CD4-positive, alpha-beta T cell treated with Interleukin-15 for 1 hour (primary cell): ENCODE results near the gene F8A3.
"Not testable (repeated sequence)": the region's sequence is repeated elsewhere in the genome, so short reads cannot be mapped to it uniquely, and the experiment has no call there.

ENCODE experiments used
- DNase-seq: peaks from one replicate; pipeline ENCODE4 v3.0.0-alpha.2; 2020

F8A3 gene

DNA sequence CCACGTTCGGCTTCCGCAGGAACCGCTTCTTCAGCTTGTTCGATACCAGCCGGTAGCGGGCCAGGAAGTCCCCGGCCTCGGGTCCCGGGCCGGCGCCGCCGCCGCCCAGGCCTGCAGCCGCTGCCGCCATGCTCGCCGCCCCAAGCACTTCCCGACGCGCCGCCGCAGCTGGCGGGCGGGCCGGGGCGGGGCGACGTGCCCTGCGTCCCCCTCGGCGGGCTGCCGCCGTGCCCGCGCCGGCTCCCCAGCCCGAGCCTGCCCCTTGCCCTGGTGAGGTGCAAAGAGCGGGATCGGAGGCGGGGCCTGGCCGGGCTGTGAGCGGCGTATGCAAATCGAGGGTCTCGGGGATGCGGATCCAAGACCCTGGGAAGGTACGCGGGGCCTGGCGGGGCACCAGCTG is at the start of gene F8A3:
Gene F8A3 (minus strand): TSS at position 150 of the 400 bp plus-strand sequence. CDS start 20 bp downstream, at position 130.
- DNase-seq = not testable (repeated sequence)

DNA sequence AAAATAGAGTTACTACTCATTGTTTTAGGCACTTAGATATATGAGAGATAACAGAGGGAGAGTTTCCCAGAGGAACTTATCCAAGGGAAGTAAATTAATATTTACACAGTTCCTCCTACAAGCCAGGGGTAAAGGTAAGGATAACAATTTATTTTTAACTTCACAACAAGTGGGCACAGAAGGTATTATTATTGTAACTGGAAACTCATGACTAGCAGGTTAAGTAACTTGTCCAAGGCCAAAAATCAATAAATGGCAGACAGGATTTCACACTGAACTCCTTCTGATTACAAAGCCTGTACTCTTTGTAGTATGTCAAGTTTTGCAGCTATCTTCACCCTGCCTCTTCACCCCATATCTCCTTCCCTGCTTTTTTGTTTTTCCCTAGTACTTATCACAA is 46.9 kb upstream of the F8A3 start:
- DNase-seq = no peak

DNA sequence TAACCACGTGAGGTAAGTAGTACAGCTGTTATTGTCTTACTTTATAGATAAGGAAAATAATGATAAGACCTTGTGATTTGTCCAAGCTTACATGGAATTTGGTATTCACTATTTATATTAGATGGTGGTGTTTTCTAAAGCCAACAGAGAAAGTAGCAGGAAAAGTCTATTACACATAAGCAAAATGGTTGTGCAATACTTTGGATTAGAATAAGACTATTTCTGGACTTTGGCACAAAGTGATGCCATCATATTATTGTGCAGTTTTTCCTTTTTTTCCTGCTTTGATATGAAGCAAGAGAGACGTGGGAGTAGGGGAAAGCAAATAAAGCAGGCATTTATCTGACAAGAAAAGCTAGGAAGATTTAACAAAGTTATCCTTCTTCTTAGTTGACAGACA is 36.7 kb upstream of the F8A3 start:
- not testable (repeated sequence) for DNase-seq

DNA sequence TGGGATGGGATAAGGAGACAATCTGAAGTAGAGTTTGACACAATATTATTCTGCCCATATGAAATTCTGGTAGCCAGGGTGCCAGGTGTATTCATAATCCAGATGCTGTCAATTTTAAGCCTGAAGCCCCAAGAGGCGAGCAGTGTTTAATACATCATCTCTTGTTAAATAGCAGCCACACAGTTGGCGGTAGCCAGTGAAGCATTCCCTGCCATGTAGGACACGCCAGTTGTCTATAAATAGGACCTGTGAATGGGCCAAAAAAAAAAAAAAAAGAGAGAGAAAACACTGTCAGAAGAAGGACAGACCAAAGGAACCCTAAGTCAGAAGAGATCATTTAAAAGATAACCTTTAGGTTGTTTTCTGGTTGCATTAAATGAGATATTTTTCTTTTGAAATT is 33.0 kb upstream of the F8A3 start:
- DNase-seq = not testable (repeated sequence)

DNA sequence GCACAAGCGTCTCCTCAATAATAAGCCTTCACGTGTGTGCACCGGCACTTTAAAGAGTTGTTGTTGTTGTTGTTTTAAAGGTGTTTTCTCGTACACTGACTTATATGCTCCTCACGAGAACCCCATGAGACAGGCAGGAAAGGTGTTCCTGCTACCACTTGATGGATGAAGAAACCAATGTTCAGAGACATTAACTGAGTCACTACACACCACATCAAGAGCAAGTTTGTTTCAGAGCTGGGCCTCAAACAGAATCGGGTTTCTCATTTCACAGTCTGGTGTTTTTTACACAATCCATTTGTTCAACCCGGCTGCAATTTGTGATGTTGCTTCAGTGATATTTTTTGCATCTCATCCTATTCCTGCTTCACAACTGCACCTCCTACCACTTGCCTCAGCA is 18.7 kb upstream of the F8A3 start:
- not testable (repeated sequence) for DNase-seq

DNA sequence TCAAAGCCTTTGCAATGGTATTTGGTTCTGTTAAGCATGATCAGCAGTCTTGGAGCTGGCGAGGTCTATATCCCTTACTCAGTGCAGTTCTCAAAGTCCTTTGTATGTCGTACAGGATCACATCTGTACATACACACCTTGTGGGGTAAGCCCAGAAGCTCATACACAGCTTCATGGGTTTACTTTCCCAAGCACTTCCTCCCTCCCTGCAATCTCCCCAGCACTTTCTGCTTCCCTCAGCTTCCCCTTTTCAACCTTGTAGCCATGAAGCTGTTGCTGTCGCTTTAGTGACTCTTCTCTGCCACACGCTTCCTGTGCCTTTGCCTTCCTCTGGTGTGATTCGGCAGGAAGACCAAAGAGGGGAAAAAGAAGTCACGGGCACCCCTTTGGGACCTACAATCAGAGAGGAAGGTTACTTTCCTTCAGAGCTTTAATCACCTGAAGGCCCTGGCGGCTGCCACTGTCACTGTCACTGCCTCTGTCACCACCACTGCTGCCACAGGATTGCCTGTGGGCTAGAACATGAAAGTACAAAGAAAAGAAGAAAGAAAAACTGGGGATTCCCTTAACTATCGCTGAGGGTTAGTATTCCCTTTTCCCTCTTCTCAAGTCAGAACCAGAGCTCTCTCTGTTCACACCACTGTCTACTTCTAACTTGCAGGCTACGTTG is 8.0 kb upstream of the F8A3 start:
- not testable (repeated sequence) for DNase-seq

DNA sequence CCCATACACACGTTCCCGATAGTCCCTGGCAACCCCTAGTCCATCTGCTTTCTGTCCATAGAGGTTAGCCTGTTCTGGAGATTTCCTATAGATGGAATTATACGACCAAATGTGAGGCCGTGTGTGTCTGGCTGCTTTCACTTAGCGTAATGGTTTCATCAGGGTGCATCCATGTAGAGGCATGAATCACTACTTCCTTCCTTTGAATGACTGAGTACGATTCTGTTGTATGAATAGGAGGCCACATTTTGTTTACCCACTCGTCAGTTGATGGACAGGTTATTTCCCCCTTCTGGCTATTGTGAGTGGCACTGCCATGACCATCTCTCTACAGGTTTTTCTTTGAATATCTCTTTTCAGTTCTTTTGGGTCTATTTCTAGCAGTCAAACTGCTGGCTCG is 2.1 kb upstream of the F8A3 start:
- DNase-seq = not testable (repeated sequence)

DNA sequence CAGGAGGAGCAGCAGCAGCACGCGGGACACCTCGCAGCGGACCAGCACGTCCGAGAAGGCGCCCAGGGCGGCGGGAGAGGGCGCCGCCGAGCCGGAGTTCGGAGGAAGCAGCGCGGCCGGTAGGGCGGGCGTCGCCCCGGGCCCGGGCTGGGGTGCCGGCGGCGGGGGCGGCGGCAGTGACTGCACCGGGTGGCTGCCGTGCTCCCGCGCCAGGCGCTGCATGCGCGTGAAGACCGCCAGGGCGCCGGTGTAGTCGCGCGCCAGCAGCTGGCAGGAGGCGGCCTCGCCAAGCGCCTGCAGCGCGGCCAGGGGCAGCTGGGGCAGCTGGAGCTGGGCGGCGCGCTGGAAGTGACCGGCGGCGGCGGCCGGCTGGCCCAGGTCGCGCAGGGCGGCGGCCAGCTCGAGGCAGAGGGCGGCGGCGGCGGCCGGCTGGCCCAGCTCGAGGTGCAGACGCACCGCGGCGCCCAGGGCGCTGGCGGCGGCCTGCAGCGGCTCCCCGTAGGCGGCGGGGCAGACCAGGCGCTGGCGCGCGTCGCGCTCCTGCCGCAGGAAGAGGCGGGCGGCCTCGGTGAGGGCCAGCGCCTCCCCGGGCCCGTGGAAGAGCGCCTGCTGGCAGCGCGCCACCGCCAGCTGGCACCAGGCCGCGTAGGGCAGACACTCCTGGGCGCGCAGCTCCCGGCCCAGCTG is 516 bp downstream of the F8A3 start:
- not testable (repeated sequence) for DNase-seq

DNA sequence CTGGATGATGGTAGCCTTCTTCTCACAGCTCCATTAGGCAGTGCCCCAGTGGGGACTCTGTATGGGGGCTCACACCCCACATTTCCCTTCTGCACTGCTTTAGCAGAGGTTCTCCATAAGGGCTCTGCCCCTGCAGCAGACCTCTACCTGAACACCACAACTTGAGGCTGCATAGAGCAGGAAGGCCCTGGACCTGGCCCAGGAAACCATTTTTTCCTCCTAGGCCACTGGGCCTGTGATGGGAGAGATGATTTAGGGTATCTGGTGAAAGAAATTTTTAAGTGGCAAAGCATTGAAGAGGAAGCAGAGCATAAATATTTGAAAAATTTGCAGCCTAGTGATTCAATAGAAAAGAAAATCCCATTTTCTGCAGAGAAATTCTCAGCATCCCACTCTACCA is 17.3 kb downstream of the F8A3 start:
- no peak for DNase-seq

DNA sequence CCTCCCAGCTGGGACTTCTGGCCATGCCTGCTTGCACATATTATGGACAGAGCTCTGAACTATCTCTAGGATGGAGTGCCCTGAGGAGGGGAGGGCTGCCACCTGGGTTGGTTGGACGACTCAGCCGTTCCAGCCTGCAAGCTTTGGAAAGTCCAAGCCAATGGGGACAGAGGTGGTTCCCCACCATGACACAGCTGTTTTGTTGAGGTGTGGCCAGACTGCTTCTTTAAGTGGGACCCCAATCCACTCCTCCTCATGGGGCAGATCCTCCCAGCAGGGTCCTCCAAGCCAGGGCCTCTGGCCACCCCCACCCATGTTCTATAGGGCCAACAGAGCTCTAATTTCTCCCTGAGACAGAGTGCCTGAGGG is 22.7 kb downstream of the F8A3 start:
- DNase-seq = no peak

DNA sequence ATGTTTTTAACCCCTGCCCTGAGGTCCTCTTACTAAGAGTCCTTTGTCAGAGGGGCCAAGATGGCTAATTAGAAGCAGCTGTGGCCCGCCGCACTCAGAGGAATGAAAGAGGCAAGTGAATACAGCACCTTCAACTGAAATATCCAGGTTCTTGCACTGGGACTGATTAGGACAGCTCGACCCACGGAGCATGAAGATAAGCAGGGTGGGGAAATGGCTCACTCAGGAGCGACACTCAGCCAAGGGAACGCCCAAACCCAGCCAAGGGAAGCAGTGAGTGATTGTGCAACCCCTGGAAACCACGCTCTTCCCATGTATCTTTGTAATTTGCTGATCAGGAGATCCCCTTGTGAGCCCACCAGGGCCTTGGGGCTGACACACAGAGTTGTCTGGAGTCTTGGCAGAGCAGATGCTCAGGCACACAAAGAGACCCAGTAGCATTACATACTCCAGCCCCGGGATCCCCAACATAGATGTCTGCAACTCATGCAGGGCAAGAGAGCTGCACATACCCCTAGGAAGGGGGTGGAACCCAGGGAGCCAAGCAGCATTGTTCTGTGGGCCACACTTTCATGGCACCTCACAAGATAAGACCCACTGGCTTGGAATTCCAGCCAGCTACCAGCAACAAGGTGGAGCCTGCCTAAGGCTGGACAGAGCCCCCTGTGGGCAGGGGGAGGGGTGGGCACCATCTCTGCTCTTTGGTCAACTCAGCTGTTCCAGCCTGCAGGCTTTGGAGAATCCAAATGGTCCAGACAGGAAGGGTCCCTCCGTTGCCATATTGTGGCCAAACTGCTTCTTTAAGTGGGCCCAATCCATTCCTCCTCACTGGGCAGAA is 23.3 kb downstream of the F8A3 start:
- no peak for DNase-seq

DNA sequence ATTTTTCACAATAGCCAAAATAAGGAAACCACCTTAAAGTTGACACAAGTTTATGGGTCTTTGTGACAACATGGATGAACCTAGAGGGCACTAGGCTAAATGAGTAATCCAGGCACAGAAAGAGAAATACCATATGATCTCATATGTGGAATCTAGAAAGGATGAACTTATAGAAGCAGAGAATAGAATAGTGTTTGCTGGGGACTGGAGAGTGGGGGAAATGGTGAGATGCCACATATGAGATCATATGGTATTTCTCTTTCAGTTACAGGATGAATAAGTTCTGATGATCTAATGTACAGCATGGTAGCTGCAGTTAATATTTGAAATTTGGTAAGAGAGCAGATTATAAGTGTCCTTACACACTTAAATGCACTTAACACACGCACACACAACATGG is 40.7 kb downstream of the F8A3 start:
- no peak for DNase-seq
